Loucy (cell line): ENCODE data around the gene PLAAT5.
A peak's percentile ranks its signal among the peaks of the same experiment; 100 is the strongest.

Experiments used
- H2AFZ ChIP-seq: fragments of 200-600 bp; sonication (generic); 2 replicates; pipeline ENCODE4 v1.6.0; 2016; ENCODE audit warnings: antibody characterized with exemption, mild to moderate bottlenecking, low read length, moderate library complexity
- H3F3A ChIP-seq: fragments of 200-600 bp; 2 replicates; pipeline ENCODE4 v1.6.0; 2016; ENCODE audit warnings: antibody characterized with exemption, low read depth, mild to moderate bottlenecking
- H3K27me3 ChIP-seq: fragments of 200-600 bp; sonication (generic); 2 replicates; pipeline ENCODE4 v1.6.1; 2014; ENCODE audit warnings: low read length, mild to moderate bottlenecking; ENCODE audit not compliant: insufficient read depth, poor library complexity, severe bottlenecking
- H3K36me3 ChIP-seq: fragments of 200-600 bp; sonication (generic); 2 replicates; pipeline ENCODE4 v1.6.1; 2016; ENCODE audit warnings: low read length; ENCODE audit not compliant: insufficient read depth
- H3K4me1 ChIP-seq: fragments of 200-600 bp; sonication (generic); 2 replicates; pipeline ENCODE4 v1.5.1; 2014; ENCODE audit warnings: low read length, mild to moderate bottlenecking; ENCODE audit not compliant: insufficient read depth, poor library complexity, severe bottlenecking
- H3K4me2 ChIP-seq: fragments of 200-600 bp; sonication (generic); 2 replicates; pipeline ENCODE4 v1.6.0; 2014; ENCODE audit warnings: antibody characterized with exemption, low read length, low read depth, mild to moderate bottlenecking; ENCODE audit not compliant: poor library complexity, severe bottlenecking
- H3K4me3 ChIP-seq: fragments of 200-600 bp; sonication (generic); 2 replicates; pipeline ENCODE4 v1.5.1; 2014; ENCODE audit warnings: low read length, mild to moderate bottlenecking, mixed read lengths; ENCODE audit not compliant: poor library complexity, severe bottlenecking
- H3K79me2 ChIP-seq: fragments of 200-600 bp; sonication (generic); 2 replicates; pipeline ENCODE4 v1.6.1; 2014; ENCODE audit warnings: low read length; ENCODE audit not compliant: insufficient read depth
- H3K9ac ChIP-seq: fragments of 200-600 bp; sonication (generic); 2 replicates; pipeline ENCODE4 v1.6.0; 2014; ENCODE audit warnings: mild to moderate bottlenecking, low read depth, low read length, moderate library complexity; ENCODE audit not compliant: poor library complexity, severe bottlenecking
- H3K9me2 ChIP-seq: fragments of 200-600 bp; sonication (generic); replicated peaks from 2 replicates; pipeline ENCODE4 v1.6.1; 2016; ENCODE audit warnings: low read depth, low read length, mixed read lengths
- H3K9me3 ChIP-seq: fragments of 200-600 bp; sonication (generic); 2 replicates; pipeline ENCODE4 v1.6.1; 2014; ENCODE audit warnings: mild to moderate bottlenecking, antibody characterized with exemption, low read length, low read depth; ENCODE audit not compliant: insufficient read depth
- H4K20me1 ChIP-seq: fragments of 200-600 bp; sonication (generic); 2 replicates; pipeline ENCODE4 v1.6.0; 2014; ENCODE audit warnings: antibody characterized with exemption, low read length, mild to moderate bottlenecking; ENCODE audit not compliant: insufficient read depth, poor library complexity, severe bottlenecking
- EZH2phosphoT487 ChIP-seq: fragments of 200-600 bp; IDR thresholded peaks from 2 replicates; pipeline ENCODE4 v1.6.1; 2018; ENCODE audit warnings: antibody characterized with exemption, mild to moderate bottlenecking, moderate library complexity, borderline replicate concordance
- TF ChIP-seq, protein P1 (sequence below): fragments of 200-600 bp; sonication (generic); conservative IDR thresholded peaks from 2 replicates; pipeline ENCODE4 v1.5.1; 2014; ENCODE audit warnings: mild to moderate bottlenecking, antibody characterized with exemption, low read length

Gene PLAAT5

DNA sequence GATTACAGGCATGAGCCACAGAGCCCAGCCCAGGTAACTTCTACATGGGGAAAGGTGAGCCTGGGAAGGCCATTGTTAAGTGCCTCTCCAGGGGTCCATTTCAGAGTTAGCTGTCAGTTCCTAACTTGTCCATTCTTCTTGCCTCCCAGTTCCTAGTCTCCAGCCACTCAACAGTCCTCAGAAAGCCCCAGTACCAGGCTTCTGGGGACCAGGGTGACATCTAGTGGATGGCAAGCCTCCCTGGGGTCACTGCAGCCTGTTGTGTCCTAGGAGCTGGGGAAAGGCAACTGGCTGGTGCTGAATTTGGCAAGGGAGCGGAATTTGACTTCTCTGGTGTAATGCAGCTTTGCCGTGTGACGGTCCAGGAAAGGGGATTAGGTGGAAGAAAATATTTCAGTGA, 17.0 kb upstream of the PLAAT5 start:
- peak overlapping the region; percentile 88 for H3K4me2 ChIP-seq
- peaks cover 78% of the 10 kb centered on the region for H3K4me1 ChIP-seq

DNA sequence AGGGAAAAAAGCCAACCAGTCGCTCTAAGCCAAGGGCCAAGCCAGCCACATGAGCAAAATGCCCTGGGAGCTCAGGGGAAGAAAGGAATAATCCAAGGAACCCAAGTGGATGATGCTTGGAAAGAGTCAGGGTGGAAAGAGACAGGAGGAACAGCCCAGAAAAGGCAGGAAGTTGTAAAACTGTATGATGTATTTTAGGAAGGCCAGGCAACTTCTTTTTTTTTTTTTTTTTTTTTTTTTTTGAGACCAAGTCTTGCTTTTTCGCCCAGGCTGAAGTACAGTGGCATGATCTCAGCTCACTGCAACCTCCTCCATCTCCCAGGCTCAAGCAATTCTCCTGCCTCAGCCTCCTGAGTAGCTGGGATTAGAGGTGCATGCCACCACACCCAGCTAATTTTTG, 16.5 kb upstream of the PLAAT5 start:
- no peaks in the 10 kb centered on the region for H3K36me3 ChIP-seq
- H3K27me3 ChIP-seq: no peaks in the 10 kb centered on the region
- peaks cover 5% of the 10 kb centered on the region; the same call in 1 of the 2 replicates for H3F3A ChIP-seq
- no peaks in the 10 kb centered on the region for H3K9me2 ChIP-seq
- no peak overlapping the region for H2AFZ ChIP-seq
- no peaks in the 10 kb centered on the region for H3K9me3 ChIP-seq
- H3K4me2 ChIP-seq: peak overlapping the region; percentile 88
- TF ChIP-seq EZH2phosphoT487: no peak
- TF ChIP-seq, protein P1, sequence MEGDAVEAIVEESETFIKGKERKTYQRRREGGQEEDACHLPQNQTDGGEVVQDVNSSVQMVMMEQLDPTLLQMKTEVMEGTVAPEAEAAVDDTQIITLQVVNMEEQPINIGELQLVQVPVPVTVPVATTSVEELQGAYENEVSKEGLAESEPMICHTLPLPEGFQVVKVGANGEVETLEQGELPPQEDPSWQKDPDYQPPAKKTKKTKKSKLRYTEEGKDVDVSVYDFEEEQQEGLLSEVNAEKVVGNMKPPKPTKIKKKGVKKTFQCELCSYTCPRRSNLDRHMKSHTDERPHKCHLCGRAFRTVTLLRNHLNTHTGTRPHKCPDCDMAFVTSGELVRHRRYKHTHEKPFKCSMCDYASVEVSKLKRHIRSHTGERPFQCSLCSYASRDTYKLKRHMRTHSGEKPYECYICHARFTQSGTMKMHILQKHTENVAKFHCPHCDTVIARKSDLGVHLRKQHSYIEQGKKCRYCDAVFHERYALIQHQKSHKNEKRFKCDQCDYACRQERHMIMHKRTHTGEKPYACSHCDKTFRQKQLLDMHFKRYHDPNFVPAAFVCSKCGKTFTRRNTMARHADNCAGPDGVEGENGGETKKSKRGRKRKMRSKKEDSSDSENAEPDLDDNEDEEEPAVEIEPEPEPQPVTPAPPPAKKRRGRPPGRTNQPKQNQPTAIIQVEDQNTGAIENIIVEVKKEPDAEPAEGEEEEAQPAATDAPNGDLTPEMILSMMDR: no peak
- H3K9ac ChIP-seq: peak overlapping the region; percentile 72
- no peaks in the 10 kb centered on the region for H4K20me1 ChIP-seq
- H3K4me3 ChIP-seq: peak overlapping the region; percentile 74
- peaks cover 83% of the 10 kb centered on the region for H3K4me1 ChIP-seq
- H3K79me2 ChIP-seq: peaks cover 29% of the 10 kb centered on the region

More for the DNA sequence above, 17.0 kb upstream of the PLAAT5 start:
- H3K27me3 ChIP-seq: no peaks in the 10 kb centered on the region
- no peaks in the 10 kb centered on the region for H3K36me3 ChIP-seq
- peaks cover 29% of the 10 kb centered on the region for H3K79me2 ChIP-seq
- peak overlapping the region; percentile 74 for H3K4me3 ChIP-seq
- H3K9me3 ChIP-seq: no peaks in the 10 kb centered on the region
- no peak overlapping the region for H2AFZ ChIP-seq
- H3K9me2 ChIP-seq: no peaks in the 10 kb centered on the region
- H4K20me1 ChIP-seq: no peaks in the 10 kb centered on the region
- no peak for TF ChIP-seq EZH2phosphoT487
- TF ChIP-seq, protein P1: peak; percentile 78
- peak overlapping the region; percentile 72 for H3K9ac ChIP-seq
- H3F3A ChIP-seq: no peaks in the 10 kb centered on the region

DNA sequence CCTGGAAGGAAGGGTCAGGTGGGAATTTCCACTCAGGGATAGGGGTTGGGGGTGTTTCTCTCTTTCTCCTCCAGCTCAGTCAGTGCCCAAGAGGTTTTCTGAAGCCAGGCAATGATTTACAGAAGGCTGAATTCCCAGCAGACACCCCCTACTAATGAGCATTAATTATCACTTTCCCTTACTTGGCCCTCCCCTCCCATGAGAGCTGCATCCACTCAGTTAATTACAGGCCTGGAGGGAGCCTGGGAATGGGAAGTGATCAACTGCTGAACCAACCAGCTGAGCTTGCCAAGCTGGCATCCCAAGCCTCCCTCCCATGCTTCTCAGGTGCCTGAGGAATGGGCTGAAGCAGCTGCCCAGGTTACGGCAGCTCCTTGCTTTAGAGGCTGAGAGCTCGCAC, 15.9 kb upstream of the PLAAT5 start:
- Histone ChIP-seq H3K9me3 (no peaks in the 10 kb centered on the region), H3K9ac (peak overlapping the region; percentile 72), H3K27me3 (no peaks in the 10 kb centered on the region), H3K4me2 (peak overlapping the region; percentile 88), H3K4me3 (peak overlapping the region; percentile 74), H4K20me1 (no peaks in the 10 kb centered on the region), H2AFZ (no peak overlapping the region), H3F3A (peaks cover 5% of the 10 kb centered on the region; the same call in 1 of the 2 replicates), H3K4me1 (peaks cover 86% of the 10 kb centered on the region), H3K9me2 (no peaks in the 10 kb centered on the region), H3K36me3 (no peaks in the 10 kb centered on the region), H3K79me2 (peaks cover 29% of the 10 kb centered on the region)
- no peak for TF ChIP-seq EZH2phosphoT487
- TF ChIP-seq, protein P1: no peak
